Endothelial cell of umbilical vein (primary cell): Measurements from ENCODE around the gene IBSP. TPM values are rescaled to one million over a fixed set of nuclear protein-coding genes. Genes with fewer than 3 reads are reported as not detected.

Experiments used
- BruUV-seq: library from RNA; stranded (reverse); fragments of 400-500 nt; replicated peaks from 2 replicates; lab custom pipeline; 2021; lab: Mats Ljungman, UMichigan
- CTCF ChIA-PET: fragments of 300-600, 350-600 bp; sonication (Branson Sonifier 250); formaldehyde crosslinking; loops from one replicate; lab custom pipeline; 2021; ENCODE audit warnings: antibody characterized with exemption, inconsistent platforms; lab: Charles Lee
- POLR2A ChIA-PET: fragments of 300-600, 350-600 bp; sonication (Branson Sonifier 250); formaldehyde crosslinking; loops from one replicate; lab custom pipeline; 2021; ENCODE audit warnings: antibody characterized with exemption, inconsistent platforms; lab: Charles Lee
- DNase-seq: peaks from one replicate; pipeline ENCODE4 v3.0.0-alpha.2; 2011; ENCODE audit warnings: low read depth, low spot score
- FAIRE-seq: peaks from 2 replicates; lab custom pipeline; 2011; peaks lifted over from hg19 to GRCh38; lab: Jason Lieb, UNC
- H2AFZ ChIP-seq: 2 replicates; pipeline ENCODE4 v1.6.0; 2012; ENCODE audit warnings: low read depth, low read length, control low read depth, inconsistent platforms
- H3K27ac ChIP-seq: 2 replicates; pipeline ENCODE4 v1.5.1; 2011; ENCODE audit warnings: low read depth, mild to moderate bottlenecking, control low read depth, low read length, moderate library complexity; ENCODE audit not compliant: insufficient read depth
- H3K27me3 ChIP-seq, 2 experiments: 2 replicates each; pipeline versions ENCODE4 v1.6.0 to v1.6.1; 2011; ENCODE audit warnings: low read length in 2 of 2, mixed read lengths in 1 of 2; ENCODE audit not compliant: control insufficient read depth in 2 of 2, insufficient read depth in 2 of 2
- H3K36me3 ChIP-seq, 2 experiments: 2 replicates in 1 of 2; 3 replicates in 1 of 2; pipeline ENCODE4 v1.5.1; 2011; ENCODE audit warnings: low read length in 2 of 2, mild to moderate bottlenecking in 1 of 2, moderate library complexity in 1 of 2; ENCODE audit not compliant: control insufficient read depth in 2 of 2, insufficient read depth in 2 of 2; ENCODE audit errors: extremely low read depth in 1 of 2
- H3K4me1 ChIP-seq: 3 replicates; pipeline ENCODE4 v1.5.1; 2011; ENCODE audit warnings: mild to moderate bottlenecking, low read length; ENCODE audit not compliant: control insufficient read depth, insufficient read depth; ENCODE audit errors: extremely low read depth
- H3K4me2 ChIP-seq: 2 replicates; pipeline ENCODE4 v1.6.1; 2011; ENCODE audit warnings: low read length, control low read depth, mixed read lengths; ENCODE audit not compliant: insufficient read depth
- H3K4me3 ChIP-seq, 3 experiments: fragments of 200-600 bp in 1 of 3; sonication (generic), shearing (Covaris generic) in 1 of 3; replicated peaks in 1 of 3; 2 replicates each; pipeline ENCODE4 v1.5.1; 2011 to 2016; ENCODE audit warnings: control low read depth in 3 of 3, low read length in 3 of 3, mild to moderate bottlenecking in 2 of 3, inconsistent platforms in 1 of 3, low read depth in 1 of 3, moderate library complexity in 1 of 3; ENCODE audit not compliant: insufficient read depth in 1 of 3
- H3K79me2 ChIP-seq: 2 replicates; pipeline ENCODE4 v1.6.0; 2012; ENCODE audit warnings: low read length, inconsistent platforms; ENCODE audit not compliant: control insufficient read depth, insufficient read depth
- H3K9ac ChIP-seq: replicated peaks from 2 replicates; pipeline ENCODE3; 2011; ENCODE audit warnings: low read length, control low read depth; ENCODE audit not compliant: insufficient read depth; ENCODE audit errors: extremely low read depth
- H3K9me1 ChIP-seq: replicated peaks from 3 replicates; pipeline ENCODE4 v1.6.0; 2011; ENCODE audit warnings: mild to moderate bottlenecking, low read length; ENCODE audit not compliant: control insufficient read depth, insufficient read depth; ENCODE audit errors: extremely low read depth
- H3K9me3 ChIP-seq: replicated peaks from 2 replicates; pipeline ENCODE4 v1.5.1; 2012; ENCODE audit warnings: low read length, inconsistent platforms; ENCODE audit not compliant: control insufficient read depth, insufficient read depth
- H4K20me1 ChIP-seq: replicated peaks from 2 replicates; pipeline ENCODE3; 2011; ENCODE audit warnings: mild to moderate bottlenecking, low read length; ENCODE audit not compliant: control insufficient read depth, insufficient read depth; ENCODE audit errors: extremely low read depth
- CTCF ChIP-seq, 2 donors: IDR thresholded peaks; 1 replicate in 1 of 2; 2 replicates in 1 of 2; pipeline ENCODE4 v1.5.1; 2011; ENCODE audit warnings: low read length in 2 of 2, mild to moderate bottlenecking in 2 of 2, moderate library complexity in 2 of 2, control low read depth in 1 of 2, inconsistent platforms in 1 of 2, low read depth in 1 of 2; ENCODE audit not compliant: insufficient read depth in 1 of 2; ENCODE audit errors: extremely low read depth in 1 of 2
- EZH2 ChIP-seq: IDR thresholded peaks from 2 replicates; pipeline ENCODE4 v1.6.1; 2012; ENCODE audit warnings: borderline replicate concordance, low read depth, mild to moderate bottlenecking, moderate library complexity, low read length, inconsistent platforms; ENCODE audit not compliant: severe bottlenecking
- FOS ChIP-seq: IDR thresholded peaks from 2 replicates; pipeline ENCODE4 v1.6.1; 2011; ENCODE audit warnings: mild to moderate bottlenecking, low read length, moderate library complexity, borderline replicate concordance; ENCODE audit not compliant: insufficient read depth
- GATA2 ChIP-seq: IDR thresholded peaks from 2 replicates; pipeline ENCODE4 v1.7.0; 2011; ENCODE audit warnings: low read depth, mild to moderate bottlenecking, moderate library complexity, mixed read lengths, low read length; ENCODE audit not compliant: insufficient read length, insufficient read depth
- JUN ChIP-seq: IDR thresholded peaks from 2 replicates; pipeline ENCODE4 v1.6.1; 2011; ENCODE audit warnings: borderline replicate concordance, low read depth; ENCODE audit not compliant: insufficient read length, insufficient read depth
- MAX ChIP-seq: IDR thresholded peaks from 2 replicates; pipeline ENCODE4 v1.6.1; 2011; ENCODE audit not compliant: insufficient read depth, insufficient read length
- MYC ChIP-seq: IDR thresholded peaks from one replicate; pipeline ENCODE4 v1.6.1; 2011; ENCODE audit warnings: mild to moderate bottlenecking, low read depth, low read length
- POLR2A ChIP-seq: IDR thresholded peaks from 2 replicates; pipeline ENCODE4 v1.6.1; 2012; ENCODE audit warnings: low read depth, mild to moderate bottlenecking, control low read depth, low read length
- POLR2AphosphoS5 ChIP-seq: IDR thresholded peaks from 2 replicates; pipeline ENCODE4 v1.6.1; 2012; ENCODE audit warnings: low read depth, mild to moderate bottlenecking, control low read depth, low read length, moderate library complexity; ENCODE audit not compliant: insufficient read depth
- dilution Hi-C: fragments of 300-500 bp; cut with MboI; formaldehyde crosslinking; loops from one replicate; pipeline ENCODE4 v1.15.0; 2019; ENCODE audit warnings: low sequenced_read_pairs; ENCODE audit not compliant: extremely low pct_ligation_motif_present
- intact Hi-C: fragments of 100-400 bp; cut with micrococcal nuclease; formaldehyde crosslinking; loops from one replicate; pipeline ENCODE4 v1.10.0; 2022
- polyA plus RNA-seq, 4 experiments: library from polyadenylated mRNA; depleted of rRNA in 3 of 4; stranded (reverse) in 3 of 4; unstranded in 1 of 4; fragments of >200 nt; gene quantifications; 2 replicates each; pipeline versions ENCODE4 v1.2.1 to v1.2.3, GENCODE V29; 2011 to 2012; ENCODE audit warnings: missing spikeins in 1 of 4
- total RNA-seq: library from RNA; stranded (reverse); gene quantifications from 2 replicates; pipeline ENCODE4 v1.2.3, GENCODE V29; 2021

Gene IBSP
- total and polyA plus RNA-seq, 2 donors (not counting 3 experiments of a cell fraction or from before 2014, with no cell fraction given) = not detected

DNA sequence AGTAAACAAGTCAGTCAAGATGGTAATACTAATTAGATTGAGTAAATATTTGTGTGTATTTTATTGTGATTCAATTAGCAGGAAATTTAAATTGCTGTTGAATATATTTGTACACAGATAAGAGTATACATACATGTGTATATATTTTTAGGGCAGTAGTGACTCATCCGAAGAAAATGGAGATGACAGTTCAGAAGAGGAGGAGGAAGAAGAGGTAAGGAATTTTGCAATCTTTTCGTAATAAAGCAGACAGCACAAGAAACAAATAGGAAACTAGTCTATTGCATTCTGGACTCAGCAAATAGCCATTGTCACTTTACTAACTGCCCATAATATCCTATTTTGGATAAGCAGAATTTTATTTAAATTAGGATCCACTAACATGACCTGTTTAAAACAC lies 6.6 kb downstream of the IBSP start:
- no peak overlapping the region for H3K4me3 ChIP-seq
- ChIA-PET CTCF (interaction anchor here (1.2 to 1.7 kb wide), 2 partner anchors 9 to 33 kb away, joined by 3 read pairs; no protein-coding TSS in a partner anchor), POLR2A (no interaction called here)
- H3K79me2 ChIP-seq = no peaks in the 10 kb centered on the region
- TF ChIP-seq MYC (no peak), POLR2A (no peak), JUN (no peak), MAX (no peak), FOS (no peak), CTCF (IDR thresholded peaks at IDR 0.05; ENCODE audit: extremely low read depth in 1 of 2, insufficient read depth in 1 of 2, low read depth in 1 of 2, low read length in 2 of 2) (no peak), EZH2 (no peak), GATA2 (no peak), POLR2AphosphoS5 (no peak)
- DNase-seq (no peak), FAIRE-seq (no peak)
- dilution Hi-C loops (no loop called here), intact Hi-C loops (no loop called here)
- BruUV-seq = no TSS peak
- no peak overlapping the region for H3K27ac ChIP-seq
- H3K9me1 ChIP-seq = no peaks in the 10 kb centered on the region
- no peaks in the 10 kb centered on the region for H3K9me3 ChIP-seq
- H3K36me3 ChIP-seq = no peaks in the 10 kb centered on the region
- no peaks in the 10 kb centered on the region for H3K4me1 ChIP-seq
- H2AFZ ChIP-seq = no peak overlapping the region
- H3K4me2 ChIP-seq = no peak overlapping the region
- no peaks in the 10 kb centered on the region for H4K20me1 ChIP-seq
- H3K9ac ChIP-seq = no peak overlapping the region
- H3K27me3 ChIP-seq = no peaks in the 10 kb centered on the region
